Mucosa of descending colon (tissue), 3 donors: ENCODE measurements around the gene RAET1G. TPM values are rescaled to one million over a fixed set of nuclear protein-coding genes. Genes with fewer than 3 reads are reported as not detected.
A peak's percentile ranks its signal among the peaks of the same experiment; 100 is the strongest.

ENCODE experiments used
- ATAC-seq: fragments of 200-7000 bp; cut with Tn5 transposase; one replicate; pipeline ENCODE4 v1.9.1; 2020; ENCODE audit warnings: mild to moderate bottlenecking, moderate library complexity
- DNase-seq, 3 donors: peaks; one replicate each; pipeline ENCODE4 v3.0.0-alpha.2; 2020
- H3K36me3 ChIP-seq: fragments of 200-600 bp; one replicate; pipeline ENCODE4 v1.8.0; 2021; ENCODE audit warnings: low read depth, mild to moderate bottlenecking
- H3K4me1 ChIP-seq: fragments of 200-600 bp; one replicate; pipeline ENCODE4 v1.8.0; 2021; ENCODE audit warnings: low read depth, mild to moderate bottlenecking
- H3K4me3 ChIP-seq: fragments of 200-600 bp; one replicate; pipeline ENCODE4 v1.8.0; 2021; ENCODE audit warnings: mild to moderate bottlenecking
- H3K9me3 ChIP-seq: fragments of 200-600 bp; one replicate; pipeline ENCODE4 v1.8.0; 2021; ENCODE audit warnings: mild to moderate bottlenecking
- intact Hi-C, 2 donors: fragments of 100-400 bp; cut with DNase I in 1 of 2; cut with micrococcal nuclease in 1 of 2; formaldehyde crosslinking; loops; one replicate each; pipeline versions ENCODE4 v1.11.0 to v1.11.1; 2022; cut with DNase I, micrococcal nuclease
- total RNA-seq, 3 donors: library from RNA; stranded (reverse); fragmentation: NEBNext Ultra II Directional in 2 of 3; extraction: Animal tissue kit (Norgen Biotek cat#: 25700) in 2 of 3; gene quantifications; one replicate each; pipeline versions ENCODE4 v1.2.1 to v1.2.4, GENCODE V29; 2021 to 2023
- TF ChIP-seq, protein P1 (sequence below): fragments of 200-600 bp; IDR thresholded peaks from one replicate; pipeline ENCODE4 v1.8.0; 2022; ENCODE audit warnings: antibody characterized with exemption, mild to moderate bottlenecking
- donor health status: DM: no; HTN: no; CAD: no; lungs with moderate emphysema.
- donor health status: DM: no; HTN: no; CAD: no.
- donor health status: DM: no; HTN: yes; CAD: no.

Gene RAET1G
- total RNA-seq, 3 donors from 2014 or later: 0.41 TPM; not detected in 2

DNA sequence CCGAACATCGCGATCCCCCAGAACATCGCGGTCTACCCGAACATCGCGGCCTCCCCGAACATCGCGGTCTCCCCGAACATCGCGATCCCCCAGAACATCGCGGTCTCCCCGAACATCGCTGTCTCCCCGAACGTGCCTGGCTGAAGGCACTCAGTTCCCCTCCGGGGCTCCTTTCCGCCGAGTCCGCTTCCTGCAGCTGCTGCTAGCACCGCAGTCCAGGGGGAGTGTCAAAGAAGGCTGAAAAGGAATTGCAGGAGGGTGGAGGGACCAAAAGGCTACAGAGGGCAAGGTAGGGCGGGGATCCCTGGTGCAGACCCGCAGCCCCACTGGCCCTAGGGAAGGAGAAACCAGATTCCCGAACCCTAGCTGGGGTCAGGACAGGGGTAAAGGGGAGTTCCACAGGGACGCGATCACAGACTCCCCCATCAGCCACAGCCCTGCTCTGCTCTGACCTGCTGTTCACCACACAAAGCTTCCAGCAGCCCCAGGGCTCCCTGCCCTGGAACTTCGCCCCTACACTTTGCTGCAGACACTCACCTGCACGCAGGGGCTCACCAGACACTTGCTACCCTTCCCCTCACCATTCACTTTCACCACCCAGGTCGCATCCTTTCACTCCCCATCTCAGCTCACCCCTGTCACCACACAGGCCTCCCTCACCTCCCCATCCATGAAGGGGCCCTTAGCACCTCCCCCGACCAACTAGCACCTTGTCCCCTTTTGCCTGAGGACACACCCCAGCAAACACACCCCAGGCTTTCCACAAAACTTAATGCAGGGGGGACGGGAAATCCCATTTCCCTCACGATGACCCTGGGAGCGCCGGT, 42.5 kb upstream of the RAET1G start:
- Histone ChIP-seq H3K4me1 (peaks cover 24% of the 10 kb centered on the region), H3K9me3 (no peaks in the 10 kb centered on the region), H3K36me3 (no peaks in the 10 kb centered on the region), H3K4me3 (no peak overlapping the region)
- DNase-seq: no peak
- TF ChIP-seq, protein P1, sequence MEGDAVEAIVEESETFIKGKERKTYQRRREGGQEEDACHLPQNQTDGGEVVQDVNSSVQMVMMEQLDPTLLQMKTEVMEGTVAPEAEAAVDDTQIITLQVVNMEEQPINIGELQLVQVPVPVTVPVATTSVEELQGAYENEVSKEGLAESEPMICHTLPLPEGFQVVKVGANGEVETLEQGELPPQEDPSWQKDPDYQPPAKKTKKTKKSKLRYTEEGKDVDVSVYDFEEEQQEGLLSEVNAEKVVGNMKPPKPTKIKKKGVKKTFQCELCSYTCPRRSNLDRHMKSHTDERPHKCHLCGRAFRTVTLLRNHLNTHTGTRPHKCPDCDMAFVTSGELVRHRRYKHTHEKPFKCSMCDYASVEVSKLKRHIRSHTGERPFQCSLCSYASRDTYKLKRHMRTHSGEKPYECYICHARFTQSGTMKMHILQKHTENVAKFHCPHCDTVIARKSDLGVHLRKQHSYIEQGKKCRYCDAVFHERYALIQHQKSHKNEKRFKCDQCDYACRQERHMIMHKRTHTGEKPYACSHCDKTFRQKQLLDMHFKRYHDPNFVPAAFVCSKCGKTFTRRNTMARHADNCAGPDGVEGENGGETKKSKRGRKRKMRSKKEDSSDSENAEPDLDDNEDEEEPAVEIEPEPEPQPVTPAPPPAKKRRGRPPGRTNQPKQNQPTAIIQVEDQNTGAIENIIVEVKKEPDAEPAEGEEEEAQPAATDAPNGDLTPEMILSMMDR: no peak
- no peak for ATAC-seq
- intact Hi-C loops: no loop called here

DNA sequence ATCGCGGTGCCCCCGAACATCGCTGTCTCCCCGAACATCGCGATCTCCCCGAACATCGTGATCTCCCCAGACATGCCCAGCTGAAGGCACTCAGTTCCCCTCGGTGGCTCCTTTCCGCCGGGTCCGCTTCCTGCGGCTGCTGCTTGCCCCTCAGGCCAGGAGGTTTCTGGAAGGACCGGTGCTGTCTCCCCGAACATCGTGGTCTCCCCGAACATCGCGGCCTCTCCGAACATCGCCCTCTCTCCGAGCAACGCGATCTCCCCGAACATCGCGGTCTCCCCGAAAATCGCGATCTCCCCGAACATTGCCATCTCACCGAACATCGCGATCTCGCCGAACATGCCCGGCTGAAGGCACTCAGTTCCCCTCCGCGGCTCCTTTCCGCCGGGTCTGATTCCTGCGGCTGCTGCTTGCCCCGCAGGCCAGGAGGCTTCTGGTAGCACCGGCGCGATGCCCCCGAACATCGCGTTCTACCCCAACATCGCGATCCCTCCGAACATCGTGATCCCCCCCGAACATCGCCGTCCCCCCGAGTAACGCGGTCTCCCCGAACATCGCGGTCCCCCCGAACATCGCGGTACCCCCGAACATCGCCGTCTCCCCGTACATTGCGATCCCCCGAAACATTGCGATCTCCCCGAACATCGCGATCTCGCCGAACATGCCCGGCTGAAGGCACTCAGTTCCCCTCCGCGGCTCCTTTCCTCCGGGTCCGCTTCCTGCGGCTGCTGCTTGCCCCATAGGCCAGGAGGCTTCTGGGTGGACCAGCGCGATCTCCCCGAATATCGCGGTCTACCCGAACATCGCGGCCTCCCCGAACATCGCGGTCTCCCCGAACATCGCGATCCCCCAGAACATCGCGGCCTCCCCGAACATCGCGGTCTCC, 41.6 kb upstream of the RAET1G start:
- Histone ChIP-seq H3K9me3 (no peaks in the 10 kb centered on the region), H3K36me3 (no peaks in the 10 kb centered on the region), H3K4me3 (no peak overlapping the region), H3K4me1 (peaks cover 24% of the 10 kb centered on the region)
- TF ChIP-seq, protein P1: no peak
- no peak for ATAC-seq
- intact Hi-C loops: no loop called here
- DNase-seq: peak in 1 of 3 donors; percentile 27

- Histone ChIP-seq H3K9me3 (no peaks in the 10 kb centered on the region), H3K4me1 (peaks cover 24% of the 10 kb centered on the region), H3K36me3 (no peaks in the 10 kb centered on the region), H3K4me3 (no peak within 1 kb of the TSS)
- TF ChIP-seq, protein P1: no peak
- DNase-seq (peak; percentile 71 to 81 (median 71)), ATAC-seq (peak; percentile 84)
- intact Hi-C loops: no loop called here
Observed at GRCh38 chr6:149963462-149964307, 40.8 kb upstream of the RAET1G start, which contains the start of gene ULBP1. ULBP1 (plus strand) TSS chr6:149963943; CDS start chr6:149964050, 107 bp downstream.

GRCh38 chr6:149963212-149963461, 40.2 kb upstream of the RAET1G start:
- TF ChIP-seq, protein P1: no peak
- ATAC-seq (peak; percentile 16), DNase-seq (no peak)
- no peaks in the 10 kb centered on the region for H3K9me3 ChIP-seq
- peaks cover 24% of the 10 kb centered on the region for H3K4me1 ChIP-seq
- intact Hi-C loops: no loop called here
- no peak overlapping the region for H3K4me3 ChIP-seq
- no peaks in the 10 kb centered on the region for H3K36me3 ChIP-seq

GRCh38 chr6:149962461-149963211, 39.7 kb upstream of the RAET1G start:
- intact Hi-C loops: no loop called here
- Histone ChIP-seq H3K4me1 (peaks cover 24% of the 10 kb centered on the region), H3K4me3 (no peak overlapping the region), H3K9me3 (no peaks in the 10 kb centered on the region), H3K36me3 (no peaks in the 10 kb centered on the region)
- DNase-seq (no peak), ATAC-seq (no peak)
- TF ChIP-seq, protein P1: no peak
